DMS53 (cell line): ENCODE measurements around the gene CEP97.
"Not testable (repeated sequence)": the region's sequence is repeated elsewhere in the genome, so short reads cannot be mapped to it uniquely, and the experiment has no call there.

Experiments
- DNase-seq: peaks from one replicate; lab custom pipeline; 2025; lab: John Stamatoyannopoulos, UW

CEP97 gene

DNA sequence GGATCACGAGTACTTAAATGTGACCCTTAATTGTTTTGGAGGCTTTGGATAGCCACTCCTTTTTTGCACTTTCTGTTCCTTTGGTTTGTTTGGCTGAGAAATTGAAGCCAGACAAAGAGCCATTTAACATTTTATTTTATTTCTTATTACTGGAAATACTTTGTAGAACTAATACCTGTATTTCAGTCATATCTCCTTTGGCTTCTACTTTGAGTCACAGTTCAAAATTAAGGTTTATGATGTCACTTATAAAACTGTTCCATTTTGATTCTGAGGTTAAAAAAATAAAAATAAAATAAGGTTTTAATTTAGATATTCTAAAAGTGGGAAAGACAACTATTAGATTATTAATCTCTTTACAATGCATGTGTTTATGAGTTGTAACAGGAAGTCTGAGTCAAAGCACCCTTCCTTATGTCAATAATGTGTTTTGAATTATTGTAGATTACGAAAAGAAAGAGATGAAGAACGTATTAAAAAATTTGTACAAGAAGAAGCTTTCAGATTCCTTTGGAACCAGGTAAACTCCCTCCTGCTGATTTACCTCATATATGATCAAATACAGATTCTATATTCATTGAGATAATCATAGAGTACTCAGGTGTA lies 37.7 kb downstream of the CEP97 start:
- no peak for DNase-seq

DNA sequence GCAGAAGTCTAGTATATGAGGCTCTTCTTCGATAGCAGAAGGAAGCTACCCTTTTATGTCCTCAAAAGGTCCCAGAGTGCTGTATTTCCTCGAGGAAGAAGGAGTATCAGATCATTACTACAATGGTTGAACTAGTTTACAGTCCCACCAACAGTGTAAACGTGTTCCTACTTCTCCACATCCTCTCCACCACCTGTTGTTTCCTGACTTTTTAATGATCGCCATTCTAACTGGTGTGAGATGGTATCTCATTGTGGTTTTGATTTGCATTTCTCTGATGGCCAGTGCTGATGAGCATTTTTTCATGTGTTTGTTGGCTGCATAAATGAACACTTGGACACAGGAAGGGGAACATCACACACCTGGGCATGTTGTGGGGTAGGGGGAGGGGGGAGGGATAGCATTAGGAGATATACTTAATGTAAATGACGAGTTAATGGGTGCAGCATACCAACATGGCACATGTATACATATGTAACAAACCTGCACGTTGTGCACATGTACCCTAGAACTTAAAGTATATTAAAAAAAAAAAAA lies 53.4 kb downstream of the CEP97 start:
- DNase-seq, result not testable (repeated sequence)

DNA sequence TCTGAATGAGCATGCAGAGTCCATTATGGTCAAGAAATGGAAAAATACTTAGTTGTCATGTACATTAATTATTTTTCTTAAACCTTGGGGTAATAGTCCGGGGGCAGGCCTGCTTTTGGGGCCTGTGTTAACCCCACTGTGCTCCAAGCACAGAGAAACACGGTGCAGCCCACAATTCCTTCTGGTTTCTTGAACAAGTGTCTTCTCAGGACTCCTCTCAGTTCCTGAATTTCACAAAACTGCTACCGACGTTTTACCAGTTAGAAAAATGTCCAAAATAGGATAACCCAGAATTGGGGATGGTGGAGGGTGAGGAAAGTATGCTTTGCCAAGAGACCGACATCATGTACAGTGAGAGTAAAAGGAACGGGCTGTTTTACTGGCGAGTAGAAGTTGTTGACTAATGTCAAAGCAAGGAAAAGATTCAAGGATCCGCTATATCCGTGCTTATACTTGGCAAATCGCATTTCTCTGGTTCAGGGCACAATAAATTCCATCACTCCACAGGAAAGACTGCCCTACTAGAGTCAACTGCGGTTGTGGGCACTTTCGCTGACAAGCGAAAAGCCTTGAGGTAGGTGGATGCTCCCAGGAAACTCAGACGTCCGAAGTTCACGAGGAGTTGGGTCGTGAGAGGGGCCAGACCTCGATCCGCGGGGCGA lies 54.1 kb downstream of the CEP97 start:
- peak; percentile 14 for DNase-seq

DNA sequence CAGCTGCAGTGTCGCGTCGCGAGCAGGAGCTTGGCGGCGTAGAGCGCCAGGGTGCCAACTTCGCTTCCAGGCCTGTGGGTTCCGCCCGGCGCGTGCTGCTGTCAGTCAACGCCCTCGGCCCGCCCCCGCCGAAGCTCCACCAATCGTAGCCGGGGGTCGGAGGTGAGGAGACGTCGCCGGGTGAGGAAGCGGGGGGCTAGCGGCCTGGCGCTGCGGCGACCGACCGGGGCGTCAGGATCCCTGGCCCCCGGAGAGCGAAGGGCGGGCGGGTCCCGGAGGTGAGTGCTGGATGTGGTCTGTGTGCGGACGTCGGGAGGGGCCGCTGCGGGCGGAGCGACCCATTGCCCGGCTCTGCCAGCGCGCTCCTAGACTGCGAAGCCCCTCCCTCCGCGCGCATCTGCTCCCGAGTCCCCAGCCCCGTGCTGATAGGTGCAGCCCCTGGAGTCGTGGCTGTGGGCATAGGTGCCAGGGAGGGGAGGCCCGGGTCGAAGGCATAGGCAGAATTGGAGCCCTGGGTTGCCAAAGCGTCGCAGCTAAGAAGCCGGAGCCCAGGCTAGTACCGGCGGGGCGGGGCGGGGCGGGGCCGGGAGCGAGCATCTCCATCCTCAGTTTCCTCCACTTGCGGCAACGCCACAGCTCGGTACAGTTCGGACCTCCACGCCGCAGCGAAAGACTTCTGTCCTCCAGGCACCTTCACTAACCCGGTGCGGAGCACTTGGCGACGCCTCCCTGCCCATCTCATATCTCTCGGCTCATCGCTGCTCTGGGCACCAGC lies 54.8 kb downstream of the CEP97 start, which contains the start of gene NXPE3:
Gene NXPE3, plus strand, starts transcription at position 165 of the 775 bp plus-strand sequence. CDS start 6,386 bp downstream, outside the sequence.
- peak; percentile 86 for DNase-seq

DNA sequence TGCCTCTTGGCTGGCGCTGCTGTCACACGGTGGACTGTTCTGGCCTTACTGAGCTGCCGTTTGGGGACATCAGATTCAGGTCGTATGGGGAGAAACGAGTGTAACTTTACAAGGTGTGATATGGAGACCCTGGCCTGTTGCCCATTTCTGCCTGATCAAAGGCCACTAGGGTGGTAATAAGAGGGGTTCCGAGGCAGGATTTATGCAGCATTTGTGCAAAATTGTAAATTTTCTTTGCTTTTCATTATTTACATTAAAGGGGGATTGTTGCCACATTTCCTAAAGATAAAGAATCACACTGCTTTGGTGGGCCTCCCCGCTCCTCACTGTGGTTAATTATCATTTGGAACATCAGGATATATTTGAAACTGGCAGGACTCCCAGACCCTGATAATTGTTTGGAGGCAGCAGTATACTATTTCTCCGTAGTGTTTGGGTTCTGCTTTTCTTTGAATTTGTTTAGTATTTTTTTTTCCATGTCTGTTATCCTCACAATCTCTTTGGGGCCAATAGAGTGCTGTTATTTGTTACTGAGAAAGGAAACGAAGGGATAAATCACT lies 55.5 kb downstream of the CEP97 start:
- no peak for DNase-seq

DNA sequence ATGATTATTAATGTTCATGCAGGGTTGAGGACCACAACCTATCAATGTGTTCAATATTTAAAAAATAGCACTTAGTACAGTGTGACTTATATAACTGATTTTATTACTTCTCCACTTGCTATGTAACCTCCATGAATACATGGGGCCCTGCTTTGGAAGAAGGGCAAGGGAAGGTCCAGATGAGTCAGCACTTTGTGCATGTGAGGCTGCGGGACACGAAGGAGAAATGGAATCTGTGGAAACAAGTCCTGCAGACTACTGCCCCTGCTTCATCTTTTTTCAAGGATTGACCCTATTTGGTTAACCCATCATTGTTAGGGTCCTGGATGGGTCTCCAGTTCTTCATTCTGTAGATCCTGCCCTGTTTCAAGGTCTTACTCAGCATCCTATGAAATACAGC lies 56.2 kb downstream of the CEP97 start:
- DNase-seq, result peak; percentile 56

DNA sequence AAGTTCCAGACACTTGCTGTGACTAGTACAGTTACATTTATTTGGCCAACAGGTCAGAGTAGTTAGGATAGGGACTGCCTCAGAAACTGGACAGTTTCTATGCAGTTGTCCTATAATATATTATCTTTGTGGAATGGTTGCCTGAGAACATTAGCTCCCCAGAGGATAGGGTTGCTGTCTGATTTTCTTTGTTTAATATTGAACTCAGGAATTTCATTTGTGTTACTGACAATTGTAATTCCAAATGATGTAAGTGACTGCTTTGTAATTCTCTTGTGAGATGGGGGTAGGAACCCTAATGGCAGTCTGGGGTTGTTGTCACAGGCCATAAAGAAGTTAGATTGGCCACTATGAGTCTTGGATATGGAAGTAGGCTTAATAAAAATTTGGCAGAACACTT lies 56.8 kb downstream of the CEP97 start:
- DNase-seq, result no peak

DNA sequence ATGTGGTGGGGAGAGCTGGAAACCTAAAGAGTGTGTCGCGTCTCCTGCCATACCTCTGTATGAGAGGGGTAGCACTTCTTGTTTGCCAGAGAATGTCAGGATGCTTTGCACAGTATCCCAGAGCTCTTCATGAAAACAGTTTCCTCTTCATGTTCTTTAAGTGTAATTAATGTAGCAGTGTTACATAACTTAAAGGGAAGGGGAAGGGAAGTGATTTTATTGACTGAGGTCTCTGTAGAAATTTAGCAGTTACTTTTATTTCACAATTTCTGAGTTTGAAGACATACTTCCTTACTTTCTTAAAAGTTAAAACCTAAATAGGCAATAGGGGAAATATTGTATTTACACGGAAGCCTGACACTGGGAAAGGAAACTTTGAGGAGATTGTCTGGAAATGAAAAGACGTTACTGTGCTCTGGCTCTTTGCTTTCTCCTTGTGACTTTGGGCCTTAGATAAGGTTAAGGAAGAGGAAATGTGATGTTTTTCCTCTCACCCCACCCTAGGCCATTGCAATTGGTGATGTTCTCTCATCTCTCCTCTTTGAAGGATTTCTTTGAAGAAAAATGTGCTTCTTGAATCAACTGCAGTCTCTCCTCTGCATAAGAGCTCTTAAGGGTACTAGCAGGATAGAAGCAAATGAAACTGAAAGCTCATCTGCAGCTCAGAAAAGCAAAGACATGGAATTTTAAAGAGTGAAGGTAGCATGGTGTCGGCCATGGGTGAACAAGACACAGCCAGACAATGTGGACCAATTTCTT lies 60.6 kb downstream of the CEP97 start:
- DNase-seq, result no peak

DNA sequence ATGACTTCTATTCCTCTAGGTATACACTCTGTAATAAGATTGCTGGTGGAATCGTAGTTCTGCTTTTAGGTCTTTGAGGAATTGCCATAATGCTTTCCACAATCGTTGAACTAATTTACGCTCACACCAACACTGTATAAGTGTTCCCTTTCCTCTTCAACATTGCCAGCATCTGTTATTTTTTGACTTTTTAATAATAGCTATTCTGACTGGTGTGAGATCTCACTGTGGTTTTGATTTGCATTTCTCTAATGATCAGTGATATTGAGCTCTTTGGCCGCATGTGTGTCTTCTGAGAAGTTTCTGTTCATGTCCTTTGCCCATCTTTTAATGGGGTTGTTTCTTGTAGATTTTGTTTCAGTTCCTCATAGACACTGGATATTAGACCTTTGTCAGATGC lies 67.4 kb downstream of the CEP97 start:
- DNase-seq, result no peak

DNA sequence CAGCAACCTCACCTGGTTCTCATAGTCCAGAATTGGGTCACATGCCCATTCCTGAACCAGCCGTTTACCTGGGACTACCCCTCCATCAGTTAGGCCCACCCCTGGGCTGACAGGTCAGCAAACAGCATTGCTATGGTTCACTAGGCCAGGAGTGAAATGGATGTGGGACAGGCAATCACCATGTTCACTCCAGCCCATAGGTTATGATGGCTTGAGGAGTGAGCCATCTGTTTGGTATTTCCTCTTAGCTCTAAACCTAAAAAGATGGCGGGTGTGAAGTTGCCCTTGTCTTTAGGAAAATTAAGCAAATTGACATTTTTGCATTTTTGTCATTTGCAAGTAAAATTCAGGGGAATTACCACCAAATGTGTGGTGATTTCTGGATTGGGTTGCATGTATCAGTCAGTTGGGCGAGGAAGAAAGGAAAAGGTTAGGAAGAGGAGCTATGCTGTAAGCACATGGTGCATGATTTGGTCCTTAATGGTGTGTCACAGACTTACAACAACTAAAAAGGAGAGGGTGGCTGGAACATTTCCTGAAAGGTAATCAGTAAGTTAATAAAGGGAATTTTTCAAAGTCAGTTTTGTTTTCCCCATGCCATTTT lies 71.8 kb downstream of the CEP97 start:
- DNase-seq, result no peak

DNA sequence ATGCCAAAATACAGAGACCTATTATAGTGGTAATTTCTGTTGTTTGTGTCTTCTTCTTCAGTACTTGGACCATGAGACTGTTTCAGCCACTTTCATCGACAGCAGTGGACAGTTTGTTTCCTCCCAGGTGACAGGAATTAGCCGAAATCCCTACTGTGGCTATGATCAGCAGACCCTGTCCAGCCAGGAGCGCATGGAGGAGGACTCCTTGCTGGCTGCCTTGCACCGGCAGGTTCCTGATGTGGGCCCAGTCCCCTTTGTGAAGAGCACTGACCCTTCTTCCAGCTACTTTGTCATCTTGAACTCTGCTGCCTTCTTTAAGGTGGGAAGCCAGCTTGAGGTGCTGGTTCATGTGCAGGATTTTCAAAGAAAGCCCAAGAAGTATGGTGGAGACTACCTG lies 76.8 kb downstream of the CEP97 start:
- DNase-seq, result no peak

DNA sequence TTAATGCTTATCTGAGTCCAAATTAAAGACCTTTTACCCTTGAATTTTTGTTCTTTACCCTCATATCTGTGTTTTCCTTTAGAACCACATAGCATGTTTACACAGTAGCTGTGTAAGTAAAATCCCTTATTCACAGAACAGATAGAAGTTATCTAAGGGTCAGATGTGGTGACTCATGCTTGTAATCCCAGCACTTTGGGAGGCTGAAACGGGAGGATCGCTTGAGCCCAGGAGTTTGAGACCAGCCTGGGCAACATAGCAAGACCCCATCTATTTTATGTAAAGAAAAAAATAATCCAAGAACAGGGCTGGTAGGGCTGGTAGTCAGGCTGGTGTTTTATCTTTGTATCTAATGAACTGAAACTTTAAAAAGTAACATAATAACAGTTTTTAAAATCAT lies 77.8 kb downstream of the CEP97 start:
- DNase-seq, result peak; percentile 4

DNA sequence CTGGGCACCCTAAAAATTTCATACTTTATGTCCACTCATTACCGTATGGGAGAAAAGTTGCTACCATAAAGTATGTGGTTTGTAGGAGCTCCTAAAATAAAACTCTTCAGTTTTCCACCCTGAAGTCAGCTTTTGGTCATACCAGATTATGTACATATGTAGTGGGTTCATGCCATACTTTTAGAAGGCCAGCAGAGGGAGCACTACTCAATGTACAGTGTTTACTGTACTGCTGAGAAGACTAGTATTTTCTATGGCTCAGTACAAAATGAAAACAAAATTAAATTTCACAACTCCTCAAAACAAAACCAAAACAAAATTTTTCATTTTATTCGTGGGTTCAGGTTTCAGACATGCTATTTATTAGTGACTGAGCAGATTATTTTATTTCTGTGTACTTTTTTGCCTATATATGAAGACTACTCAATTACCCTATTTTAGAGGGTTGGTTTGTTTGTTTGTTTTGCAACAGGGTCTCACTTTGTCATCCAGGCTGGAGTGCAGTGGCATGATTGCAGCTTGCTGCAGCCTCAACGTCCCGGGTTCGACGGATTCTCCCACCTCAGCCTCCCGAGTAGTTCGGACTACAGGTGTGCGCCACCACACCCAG lies 78.9 kb downstream of the CEP97 start:
- peak; percentile 81 for DNase-seq

DNA sequence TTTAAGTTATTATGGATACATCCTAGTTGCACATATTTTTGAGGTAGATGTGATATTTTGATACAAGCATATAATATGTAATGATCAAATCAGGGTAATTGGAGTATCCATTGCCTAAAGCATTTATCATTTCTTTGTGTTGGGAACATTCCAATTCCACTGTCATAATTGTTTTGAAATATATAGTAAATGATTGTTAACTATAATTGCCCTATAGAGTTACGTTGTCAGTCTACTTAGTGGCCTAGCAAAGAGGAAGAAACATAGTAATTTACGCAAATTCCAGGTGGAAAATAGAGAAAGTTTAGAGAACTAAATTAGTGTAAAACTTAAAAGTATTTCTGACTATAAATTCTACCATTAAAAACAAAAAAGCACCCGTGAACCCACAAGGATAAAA lies 79.5 kb downstream of the CEP97 start:
- no peak for DNase-seq

DNA sequence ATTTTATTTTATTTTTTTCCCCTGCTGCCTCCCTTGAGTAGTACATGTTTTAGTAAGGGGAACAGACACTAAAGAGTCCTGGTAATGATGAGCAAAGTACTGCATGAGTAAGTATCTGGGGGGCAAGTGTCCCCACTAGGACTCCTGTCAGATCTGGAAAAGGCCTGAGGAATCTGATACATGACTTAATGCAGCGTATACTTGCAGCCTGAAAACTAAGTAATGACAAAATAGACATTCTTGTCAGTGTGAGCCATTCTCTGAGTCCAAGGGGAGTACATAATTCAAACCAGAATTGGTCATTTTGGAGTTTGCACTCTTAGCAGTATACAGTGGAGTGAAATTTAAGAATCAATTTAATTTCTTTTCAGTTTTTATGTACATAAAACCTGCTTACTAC lies 82.1 kb downstream of the CEP97 start:
- DNase-seq, result no peak

DNA sequence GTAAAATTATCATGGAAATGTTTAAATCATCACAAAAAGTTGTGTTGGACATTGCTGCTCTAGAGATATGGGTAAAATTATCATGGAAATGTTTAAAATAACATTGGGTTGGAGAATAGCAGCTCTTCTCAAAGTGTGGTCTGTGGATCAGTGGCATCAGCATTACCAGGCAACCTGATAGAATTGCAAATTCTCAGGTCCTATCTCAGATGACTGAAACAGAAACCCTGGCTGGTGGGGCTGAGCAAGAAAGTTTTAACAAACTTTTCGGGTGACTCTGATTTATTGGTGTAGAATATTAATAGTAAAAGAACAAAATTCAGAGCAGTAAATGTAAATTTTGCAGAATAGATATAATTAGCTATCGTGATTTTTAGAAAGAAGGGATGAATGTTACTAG lies 83.5 kb downstream of the CEP97 start:
- no peak for DNase-seq

DNA sequence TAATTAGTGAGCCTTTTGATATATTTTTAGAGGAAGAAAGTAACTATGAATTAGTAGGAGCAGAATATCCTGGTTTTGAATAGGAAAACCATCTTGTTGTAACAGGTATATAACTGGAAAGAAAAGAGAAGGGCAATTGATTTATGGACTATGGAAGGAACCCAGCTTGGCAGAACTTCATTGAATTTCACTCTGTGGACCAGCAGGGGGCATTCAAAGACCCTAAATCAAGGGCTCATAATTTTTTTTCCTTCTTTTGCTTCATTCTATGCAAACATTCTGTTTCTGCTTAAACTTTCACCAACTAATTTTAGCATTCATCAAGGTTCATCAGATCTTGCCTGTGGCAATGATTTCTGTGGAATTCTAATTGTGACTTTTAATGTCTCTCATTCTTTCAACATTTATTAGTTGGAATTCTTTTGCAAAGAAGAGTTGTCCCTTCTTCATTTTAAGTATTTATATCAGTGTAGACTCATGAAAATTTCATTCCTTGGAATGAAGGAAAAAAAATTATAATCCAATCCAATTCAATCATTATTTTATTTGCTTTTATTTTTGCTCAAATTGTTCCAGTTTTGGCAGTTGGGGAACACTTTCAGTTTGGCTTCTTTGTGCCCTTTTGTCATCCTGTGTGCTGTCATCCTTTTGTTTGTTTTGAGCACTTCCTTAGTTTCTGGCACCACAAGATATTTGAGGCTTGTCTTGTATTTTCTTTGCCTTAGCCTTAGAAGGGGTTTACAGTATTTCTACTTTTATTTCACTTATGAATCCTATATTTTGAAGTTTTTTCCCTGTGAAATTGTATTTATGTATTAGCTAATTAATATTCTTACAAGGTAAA lies 85.0 kb downstream of the CEP97 start:
- peak; percentile 60 for DNase-seq

DNA sequence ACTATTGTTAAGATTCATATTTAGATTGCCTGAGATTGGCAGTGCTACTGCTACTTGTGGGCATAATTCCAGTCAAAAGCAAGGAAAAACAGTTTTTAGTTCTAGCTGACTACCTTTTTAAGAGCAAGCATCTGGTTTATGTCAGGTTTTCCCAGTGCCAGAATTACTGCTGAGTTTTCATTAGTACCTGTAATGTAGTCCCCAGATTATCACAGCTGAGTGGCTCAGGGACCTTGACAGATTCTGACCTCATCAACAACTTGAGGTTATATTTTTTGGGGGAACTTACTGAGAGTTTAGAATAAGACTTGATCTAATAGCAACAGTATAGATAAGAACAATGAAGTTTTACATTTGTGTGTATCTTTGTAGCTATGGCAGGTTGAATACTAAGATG lies 85.6 kb downstream of the CEP97 start:
- DNase-seq, result peak; percentile 11

DNA sequence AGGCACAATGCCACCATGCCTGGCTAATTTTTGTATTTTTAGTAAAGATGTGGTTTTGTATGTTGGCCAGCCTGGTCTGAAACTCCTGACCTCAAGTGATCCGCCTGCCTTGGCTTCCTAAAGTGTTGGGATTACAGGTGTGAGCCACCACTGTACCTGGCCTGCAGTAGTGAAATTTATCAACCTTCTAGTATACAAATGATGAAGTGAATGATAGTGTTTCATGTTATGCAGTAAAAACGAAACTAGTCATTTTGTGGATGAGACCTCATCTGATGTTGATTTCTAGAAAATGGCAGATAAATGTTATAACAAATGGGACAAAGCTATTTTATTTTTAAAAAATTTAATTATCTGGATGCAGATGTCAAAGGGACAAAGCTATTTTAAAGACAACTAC lies 87.5 kb downstream of the CEP97 start:
- DNase-seq, result no peak

DNA sequence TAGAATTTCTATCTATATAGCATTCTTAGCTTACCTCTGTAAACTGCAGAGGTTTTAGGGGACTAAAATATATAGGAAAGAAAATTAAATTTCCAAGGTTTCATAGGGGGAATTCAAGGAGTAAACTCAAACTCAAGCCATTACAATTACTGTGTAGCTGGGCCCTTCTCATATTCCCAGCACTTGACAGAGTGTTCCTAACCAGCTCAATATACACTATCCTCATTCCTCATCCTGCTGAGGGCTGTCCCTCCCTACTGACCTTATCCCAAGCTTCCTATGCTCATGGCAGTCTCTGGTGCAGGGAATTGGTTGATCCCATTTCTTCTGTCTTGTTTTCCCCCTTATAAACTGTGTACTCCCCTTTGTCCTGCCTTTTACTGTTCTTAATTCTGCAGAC lies 88.5 kb downstream of the CEP97 start:
- DNase-seq, result no peak
